HG02973 (cell line): ENCODE measurements around the gene CAVIN3.

Experiments
- ATAC-seq: cut with Tn5 transposase; IDR thresholded peaks from one replicate; pipeline ENCODE4 v1.9.1; 2021; ENCODE audit warnings: moderate library complexity; ENCODE audit not compliant: unreplicated experiment

The CAVIN3 gene, protein sequence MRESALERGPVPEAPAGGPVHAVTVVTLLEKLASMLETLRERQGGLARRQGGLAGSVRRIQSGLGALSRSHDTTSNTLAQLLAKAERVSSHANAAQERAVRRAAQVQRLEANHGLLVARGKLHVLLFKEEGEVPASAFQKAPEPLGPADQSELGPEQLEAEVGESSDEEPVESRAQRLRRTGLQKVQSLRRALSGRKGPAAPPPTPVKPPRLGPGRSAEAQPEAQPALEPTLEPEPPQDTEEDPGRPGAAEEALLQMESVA

DNA sequence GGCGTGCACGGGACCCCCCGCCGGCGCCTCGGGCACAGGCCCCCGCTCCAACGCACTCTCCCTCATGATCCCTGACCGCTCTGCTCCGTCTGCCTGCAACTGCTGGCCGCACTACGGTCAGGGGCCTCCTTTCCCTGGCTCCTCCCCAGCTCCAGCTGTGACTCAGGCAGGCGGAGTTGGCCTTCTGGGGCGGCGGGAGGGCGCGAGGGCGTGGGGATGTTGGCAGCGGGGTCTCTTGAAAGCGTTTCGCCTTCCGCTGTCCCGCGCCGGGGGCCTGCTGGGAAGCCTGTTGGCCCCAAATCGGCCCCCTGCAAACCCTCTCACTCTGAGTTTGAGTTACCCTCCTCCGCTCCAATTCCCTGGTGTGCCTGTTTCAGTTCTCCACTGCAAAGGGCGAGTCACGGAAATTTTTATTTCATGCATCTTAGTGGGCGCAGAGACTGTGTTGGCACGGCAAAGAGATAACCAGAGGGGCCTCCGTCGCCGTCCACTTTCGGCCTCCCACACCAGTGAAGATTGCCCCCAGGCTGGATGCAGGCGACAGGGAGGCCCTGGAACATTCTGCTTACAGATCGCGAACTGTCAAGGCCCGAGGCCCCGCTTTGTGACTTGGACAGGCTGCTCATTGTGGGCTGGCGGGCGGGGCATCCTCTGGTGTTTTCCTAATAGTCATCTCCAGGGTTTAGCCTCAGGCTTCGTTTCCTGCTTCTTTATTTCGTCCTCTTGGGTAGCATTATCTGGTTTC lies at the start of gene CAVIN3:
CAVIN3 (minus strand) TSS at position 91 of the 745 bp plus-strand sequence; CDS start at position 66, 25 bp downstream.
- ATAC-seq = peak; percentile 51

DNA sequence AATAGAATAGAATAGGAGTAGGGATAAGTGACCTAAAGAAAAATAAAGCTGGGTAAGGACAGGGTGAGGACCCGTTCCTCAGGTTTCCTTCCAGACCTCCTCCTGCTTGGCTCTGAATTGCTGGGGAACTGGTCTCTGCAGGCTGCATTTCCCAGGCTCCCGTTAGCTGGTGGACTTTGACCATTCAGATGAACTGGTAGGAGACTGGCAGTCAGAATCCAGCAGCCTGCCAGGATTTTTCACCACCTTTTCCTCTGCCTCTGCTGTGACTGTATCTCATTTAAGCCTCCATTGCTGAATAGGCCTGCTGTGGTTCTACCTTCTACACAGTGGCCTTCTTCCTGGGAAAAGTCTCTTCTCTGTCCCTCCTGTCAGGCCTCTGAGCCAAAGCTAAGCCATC lies 45.4 kb upstream of the CAVIN3 start:
- no peak for ATAC-seq

DNA sequence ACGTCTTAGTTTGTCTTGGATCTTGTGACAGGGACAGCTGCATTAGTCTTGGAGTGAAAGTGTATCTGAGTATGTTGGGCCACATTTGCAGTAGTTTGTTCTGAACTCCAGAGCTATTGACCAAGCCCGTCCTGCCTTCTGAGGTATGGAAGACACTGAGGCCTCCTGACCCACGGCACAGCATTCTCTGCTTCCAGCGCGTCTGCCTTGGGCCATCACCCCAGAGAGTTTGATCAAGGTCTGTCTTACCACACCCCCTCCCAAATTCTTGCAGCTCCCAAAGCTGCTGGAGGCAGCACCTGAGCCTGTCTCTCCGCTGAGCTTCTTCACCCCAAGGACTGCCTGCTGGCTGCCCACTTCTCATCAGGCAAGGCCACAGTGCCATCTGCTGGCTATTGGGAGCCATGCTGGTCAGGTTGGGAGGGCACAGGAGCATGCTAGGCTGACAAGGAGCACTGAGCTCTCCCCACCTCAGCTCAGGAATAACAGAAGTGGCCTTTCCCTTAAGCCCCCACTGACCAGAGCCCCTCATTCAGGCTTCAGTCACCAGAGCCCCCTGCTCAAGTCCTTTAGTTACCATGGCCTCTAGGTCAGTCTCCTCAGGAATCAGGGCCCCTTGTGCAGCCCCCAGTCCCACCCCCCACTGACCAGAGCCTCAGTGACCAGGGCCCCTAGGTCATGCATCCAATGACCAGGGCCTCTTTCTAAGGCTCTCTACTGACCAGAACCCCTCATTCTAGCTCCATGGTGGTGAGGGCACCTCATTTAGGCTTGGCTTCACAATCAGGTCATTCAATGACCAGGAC lies 42.8 kb upstream of the CAVIN3 start:
- peak; percentile 90 for ATAC-seq

DNA sequence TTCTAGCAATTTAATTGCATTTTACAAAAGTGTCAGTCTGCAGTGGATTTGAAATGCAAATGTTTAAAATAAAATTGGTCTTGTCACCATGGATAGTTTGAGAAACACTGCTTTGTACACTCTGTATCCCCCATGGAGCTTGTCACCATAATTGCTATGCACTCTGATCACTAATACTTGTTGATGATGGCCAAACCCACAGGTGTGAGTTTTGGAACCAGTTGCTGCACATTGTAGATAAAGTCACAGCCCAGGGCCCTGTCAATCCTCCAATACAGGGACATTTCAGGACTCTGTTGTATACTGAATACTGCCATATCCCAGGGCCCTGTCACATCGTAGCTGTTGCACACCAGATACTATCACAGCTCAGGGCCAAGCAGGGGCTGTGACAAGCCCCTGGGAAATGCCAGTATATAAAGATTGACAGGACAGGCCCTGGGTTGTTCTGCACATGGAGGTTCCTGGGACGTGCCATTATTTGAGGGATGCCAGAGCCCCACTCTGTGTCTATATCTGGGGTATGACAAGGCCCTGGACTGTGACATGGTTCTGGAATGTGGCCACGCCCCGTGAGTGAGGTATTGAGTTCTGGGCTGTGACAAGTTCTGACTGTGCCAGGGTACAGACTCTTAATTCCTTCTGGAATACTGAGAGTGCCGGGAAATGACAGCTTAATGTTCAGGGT lies 42.0 kb upstream of the CAVIN3 start:
- ATAC-seq = no peak

DNA sequence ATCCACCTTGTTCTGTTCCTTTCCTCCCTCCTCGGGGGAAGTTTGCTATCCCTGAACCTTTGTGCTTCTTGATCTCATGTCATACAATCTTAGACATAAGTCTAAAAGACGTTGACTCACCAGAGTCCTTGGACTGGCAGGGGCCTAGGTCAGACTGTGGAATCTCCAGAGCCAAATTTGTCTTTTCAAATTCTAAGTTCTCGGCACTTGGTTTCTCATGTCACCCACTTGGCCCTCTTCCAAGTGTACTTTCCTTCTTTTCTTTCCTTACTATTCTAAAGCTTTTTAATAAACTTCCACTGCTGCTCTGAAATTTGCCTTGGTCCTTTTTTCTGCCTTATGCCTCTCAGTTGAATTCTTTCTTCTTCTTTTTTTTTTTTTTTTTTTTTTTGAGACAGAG lies 39.9 kb upstream of the CAVIN3 start:
- ATAC-seq = no peak

DNA sequence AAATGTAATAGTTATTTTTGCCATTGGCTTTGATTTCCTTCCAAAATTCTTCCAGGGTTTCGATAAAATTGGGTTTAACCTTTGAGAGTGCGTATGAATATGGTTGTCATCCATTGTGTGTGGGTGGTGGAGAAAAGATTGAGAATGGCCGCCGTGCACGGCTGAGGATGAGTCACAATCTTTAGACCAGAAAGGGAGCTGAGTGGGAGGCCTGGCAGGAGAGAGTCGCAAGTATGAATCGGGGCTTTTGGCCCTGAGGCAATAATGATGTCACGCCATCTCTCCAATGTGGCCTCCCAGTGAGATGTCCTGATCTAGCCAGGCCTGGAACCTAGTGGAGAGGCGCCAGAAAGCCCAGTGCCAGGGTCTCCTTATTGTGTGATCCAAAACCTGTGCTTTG lies 36.9 kb upstream of the CAVIN3 start:
- no peak for ATAC-seq

DNA sequence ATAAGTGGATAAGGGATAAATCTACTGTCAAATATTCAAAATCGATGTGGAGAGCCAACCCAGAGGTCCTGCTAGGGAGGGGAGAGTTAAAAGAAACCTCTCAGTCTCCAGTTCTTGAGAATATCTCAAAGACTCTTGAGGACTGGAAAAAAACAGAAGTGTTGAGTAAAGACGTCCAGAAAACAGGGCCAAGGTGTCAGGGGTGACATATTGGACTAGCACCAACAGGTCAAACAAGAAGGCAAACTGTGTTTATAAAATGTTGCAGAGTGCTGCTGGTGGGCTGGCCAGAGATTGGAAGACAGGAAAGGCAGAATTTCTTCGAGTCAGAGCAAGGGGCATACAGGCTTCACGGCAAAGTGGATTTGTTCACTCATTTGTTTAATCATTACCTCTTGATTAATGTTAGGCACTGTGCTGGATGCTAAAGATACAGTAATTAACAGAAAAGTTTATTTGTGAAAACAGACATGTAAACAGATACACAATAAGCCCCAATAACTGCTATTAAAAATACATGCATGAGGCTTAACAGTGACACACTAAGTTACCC lies 36.3 kb upstream of the CAVIN3 start:
- no peak for ATAC-seq

DNA sequence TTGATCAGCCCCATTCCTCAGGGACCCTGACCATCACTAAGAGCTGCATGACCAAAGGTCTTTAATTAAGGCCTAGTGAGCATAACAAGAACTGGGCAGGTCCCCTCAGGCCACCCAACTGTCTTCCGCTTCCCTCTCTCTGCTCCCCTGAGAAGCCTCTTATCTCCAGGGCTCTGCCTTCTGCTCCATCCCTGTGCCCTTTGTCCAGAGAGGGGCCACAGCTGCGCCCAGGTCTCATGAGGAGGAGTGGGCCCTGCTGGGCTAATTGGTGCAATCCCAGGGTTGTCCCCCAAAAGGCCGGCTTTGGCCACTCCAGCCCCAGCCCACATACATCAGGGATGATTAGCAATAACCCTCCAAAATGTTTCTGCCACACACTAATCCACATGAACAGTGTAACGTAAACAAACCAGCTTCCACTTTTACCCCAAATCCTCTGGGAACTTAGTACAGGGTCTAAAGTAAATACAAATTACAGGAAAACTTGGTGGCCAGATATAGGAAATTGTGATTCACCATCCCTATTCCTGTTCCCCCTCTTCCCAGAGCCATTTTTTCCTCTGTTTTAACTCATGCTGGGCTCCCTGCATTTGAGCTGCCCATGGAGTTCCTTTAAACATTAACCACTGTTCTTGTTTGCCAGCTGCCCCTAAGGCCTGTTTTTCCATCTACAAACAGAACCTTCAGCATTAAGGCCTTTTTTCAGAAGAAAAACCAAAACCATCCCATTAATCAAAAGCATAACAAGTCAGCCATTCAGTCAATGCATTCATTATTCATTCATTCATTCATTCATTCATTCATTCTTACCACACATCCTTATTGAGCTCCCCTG lies 34.6 kb upstream of the CAVIN3 start:
- no peak for ATAC-seq

DNA sequence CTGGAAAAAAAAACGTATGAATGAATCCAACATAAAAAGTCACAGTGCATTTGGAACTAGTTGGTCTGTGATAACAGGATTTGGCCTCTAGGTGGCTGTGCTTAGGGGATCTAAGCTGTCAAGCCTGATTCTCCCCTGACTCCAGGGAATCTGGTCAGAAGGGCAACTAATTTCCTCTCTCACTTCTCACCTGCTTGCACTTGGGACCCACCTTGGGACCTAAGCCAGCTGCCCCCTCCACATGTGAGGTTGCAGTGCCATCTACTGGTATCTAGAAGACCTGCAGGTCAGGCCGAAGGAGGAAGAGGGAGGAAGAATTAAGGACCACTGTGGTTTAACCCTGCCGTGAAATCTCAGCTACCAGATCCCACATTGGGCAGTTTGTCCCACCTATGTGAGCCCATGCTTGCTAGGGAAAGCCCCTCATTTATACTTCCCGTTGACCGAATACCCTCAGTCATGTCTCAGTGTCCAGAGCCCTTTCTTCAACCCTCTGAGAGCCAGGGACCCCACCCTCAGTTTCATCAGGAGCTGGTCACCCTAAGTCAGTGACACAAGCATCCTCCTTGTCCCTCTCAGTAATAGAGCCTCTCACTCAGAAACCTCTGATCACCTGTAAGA lies 33.2 kb upstream of the CAVIN3 start:
- ATAC-seq = peak; percentile 81

DNA sequence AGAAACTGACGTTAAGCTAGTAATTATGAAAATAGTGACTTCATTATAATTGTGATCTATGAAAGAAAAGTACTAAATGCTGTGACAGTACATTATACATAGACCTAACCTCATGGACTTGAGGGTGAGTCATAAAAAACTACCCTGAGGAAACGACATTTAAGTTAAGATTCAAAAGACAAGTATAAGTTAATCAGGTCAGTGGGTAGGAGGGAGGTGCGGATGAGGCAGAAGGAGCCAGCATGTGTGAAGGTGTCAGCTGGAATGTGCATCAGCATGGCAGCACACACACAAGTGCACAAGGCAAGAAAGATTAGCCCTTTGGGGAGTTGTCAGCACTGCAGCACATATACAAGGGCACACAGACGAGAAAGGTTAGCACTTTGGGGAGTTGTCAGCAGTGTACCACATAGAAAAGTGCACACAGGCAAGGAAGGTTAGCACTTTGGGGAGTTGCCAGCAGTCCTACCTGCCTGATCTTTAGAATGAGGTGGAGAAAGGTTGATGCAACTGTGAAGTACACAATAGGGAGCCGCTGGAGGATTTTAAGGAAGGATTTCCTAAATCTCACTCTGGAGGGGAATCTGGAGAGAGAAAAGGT lies 31.6 kb upstream of the CAVIN3 start:
- no peak for ATAC-seq

DNA sequence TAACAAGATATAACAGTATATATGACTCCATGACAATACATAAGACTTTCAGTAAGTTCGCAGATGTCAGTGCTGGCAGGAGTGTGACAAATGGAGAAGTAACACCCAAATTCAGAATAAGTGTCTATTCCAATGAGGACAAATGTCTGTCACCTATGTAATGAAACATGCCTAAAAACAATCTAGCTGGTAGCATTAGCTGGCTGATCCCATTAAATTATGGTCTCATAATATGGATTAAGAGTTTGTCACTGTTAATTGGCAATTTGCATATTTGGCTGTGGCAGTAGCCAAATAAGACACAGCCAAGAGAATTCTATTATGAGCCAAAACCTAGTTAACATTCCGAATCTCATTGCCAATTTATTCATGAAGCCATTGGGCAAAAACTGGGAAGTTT lies 30.2 kb upstream of the CAVIN3 start:
- ATAC-seq = no peak

DNA sequence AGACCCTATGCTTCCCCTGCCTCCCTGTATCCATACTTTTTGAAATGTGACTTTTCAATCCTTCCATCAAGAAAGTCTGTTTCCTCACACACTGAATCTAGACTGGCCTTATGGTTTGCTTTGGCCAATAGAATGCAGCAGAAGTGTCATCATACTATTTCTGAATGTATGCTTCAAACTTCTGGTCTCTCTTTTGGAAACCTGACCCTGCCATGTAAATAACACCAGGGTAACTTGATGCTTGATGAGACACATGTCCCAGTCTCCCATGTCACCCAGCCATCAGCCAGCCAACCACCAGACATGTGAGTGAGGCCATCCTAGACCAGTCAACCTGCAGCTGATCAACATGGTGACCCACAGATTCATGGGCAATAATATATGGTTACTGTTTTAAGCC lies 29.7 kb upstream of the CAVIN3 start:
- ATAC-seq = no peak

DNA sequence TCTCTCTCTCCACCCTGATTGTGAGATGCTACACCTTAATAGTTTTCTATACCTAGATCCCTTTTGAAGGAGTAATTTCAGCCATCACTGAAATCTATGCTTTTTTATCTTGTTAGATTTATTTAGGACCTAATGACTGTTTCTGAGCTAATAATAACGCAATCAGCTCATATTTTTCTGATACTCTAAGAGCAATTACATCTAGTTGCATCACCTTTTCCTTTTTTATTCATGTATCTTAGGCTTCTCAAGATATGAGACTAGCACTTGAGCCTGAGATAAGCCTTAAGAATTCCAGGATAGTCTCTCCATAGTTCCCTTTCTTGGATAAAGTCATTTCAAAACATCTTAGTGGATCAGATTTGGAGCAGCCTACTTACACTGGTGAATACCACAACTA lies 25.1 kb upstream of the CAVIN3 start:
- no peak for ATAC-seq

DNA sequence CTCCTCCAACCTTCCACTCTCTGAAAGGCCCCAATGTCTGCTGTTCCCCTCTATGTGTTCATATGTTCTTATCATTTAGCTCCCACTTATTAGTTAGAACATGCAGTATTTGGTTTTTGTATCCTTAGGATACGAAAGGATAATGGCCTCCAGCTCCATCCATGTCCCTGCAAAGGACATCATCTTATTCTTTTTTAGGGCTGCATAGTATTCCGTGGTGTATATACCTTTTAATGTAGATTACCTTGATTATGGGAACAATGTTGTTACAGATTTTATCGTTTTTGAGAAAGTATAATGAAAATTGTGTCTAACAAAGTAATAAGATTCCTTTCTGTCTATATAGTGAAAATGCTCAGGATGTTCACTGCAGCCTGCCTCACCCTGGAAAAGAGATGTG lies 16.0 kb upstream of the CAVIN3 start:
- no peak for ATAC-seq

DNA sequence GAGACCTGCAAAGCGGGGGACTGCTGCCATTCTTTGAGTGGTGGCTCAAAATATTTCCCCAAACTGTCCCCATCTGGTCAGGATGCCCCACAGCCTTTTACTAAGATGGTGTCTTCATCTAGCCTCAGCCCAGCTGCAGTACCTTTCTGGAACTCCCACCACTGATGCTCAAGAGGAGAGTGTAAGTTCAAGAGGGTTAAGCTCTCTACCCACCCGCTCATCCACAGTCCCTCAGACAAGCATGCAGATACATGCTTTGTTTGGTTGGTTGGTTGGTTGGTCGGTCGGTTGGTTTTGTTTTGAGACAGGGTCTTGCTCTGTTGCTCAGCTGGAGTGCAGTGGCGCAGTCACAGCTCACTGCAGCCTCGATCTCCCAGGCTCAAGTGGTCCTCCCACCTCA lies 14.5 kb upstream of the CAVIN3 start:
- ATAC-seq = no peak

DNA sequence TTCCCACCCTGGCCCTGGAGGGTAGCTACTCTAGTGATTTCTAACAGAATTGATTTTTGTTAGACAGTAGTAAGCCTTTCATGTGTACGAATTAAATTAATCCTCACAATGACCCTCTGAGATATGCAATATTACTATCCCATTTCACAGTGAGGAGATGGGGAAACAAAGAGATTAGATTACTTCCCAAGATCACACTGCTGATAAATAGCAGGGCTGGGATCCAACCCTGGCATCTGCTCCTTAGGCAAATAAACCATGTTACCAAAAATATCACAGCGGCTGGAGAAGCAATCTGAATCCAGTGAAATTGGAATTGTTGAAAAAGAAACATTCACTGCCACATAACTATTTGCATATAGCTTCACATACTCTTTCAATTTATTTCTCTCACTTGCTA lies 12.8 kb upstream of the CAVIN3 start:
- ATAC-seq = no peak

DNA sequence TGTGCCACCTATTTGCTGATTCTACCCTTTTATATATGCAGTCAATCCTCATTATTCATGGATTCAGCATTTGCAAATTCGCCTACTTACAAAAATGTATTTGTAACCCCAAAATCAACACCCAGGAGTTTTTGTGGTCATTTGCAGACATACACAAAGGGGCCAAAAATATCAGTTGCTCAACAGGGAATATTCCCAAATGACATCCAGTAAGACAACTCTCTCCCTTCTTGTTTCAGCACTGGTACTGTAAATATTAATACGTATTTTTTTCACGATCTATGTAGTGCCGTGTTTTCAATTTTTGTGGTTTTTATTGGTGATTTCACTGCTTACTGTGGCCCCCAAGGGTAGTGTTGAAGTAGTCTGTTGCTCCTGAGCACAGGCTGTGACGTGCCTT lies 11.8 kb upstream of the CAVIN3 start:
- no peak for ATAC-seq

DNA sequence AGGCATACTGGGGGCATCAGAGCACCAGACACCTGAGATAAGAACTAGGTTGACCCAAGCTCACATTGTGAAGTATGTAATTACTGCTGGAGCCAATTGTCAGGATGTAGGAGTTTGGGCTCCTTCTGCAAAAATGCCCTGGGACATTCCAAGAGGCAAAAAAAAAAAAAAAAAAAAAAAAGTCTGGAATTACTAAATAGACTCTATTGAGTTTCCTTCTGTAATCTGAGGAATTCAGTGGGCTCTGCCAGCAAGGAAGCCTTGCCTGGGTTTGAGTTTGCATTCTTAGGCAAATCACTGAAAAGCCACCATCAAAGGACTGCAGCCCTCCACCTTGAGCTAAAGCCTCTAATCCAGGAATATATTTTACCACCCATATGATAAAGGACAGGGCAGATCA lies 8.0 kb upstream of the CAVIN3 start:
- no peak for ATAC-seq

DNA sequence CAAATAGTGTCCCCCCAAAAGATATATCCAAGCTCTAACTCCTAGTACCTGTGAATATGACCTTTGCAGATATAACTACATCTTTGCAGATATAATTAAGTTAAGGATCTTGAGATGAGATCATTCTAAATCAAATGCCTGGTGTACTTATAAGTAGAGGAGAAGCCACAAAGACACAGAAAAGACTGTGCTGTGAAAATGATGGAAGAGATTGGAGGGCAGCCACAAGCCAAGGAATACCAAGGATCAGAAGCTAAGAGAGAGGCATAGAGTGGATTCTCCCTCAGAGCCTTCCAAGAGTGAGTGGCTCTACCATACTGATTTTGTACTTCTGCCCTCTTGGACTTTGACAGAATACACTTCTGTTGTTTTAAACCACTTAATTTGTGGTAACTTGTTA lies 7.5 kb upstream of the CAVIN3 start:
- ATAC-seq = no peak
